Kasumi-1 (cell line): Measurements from ENCODE around the gene SRSF8.
"Not testable (repeated sequence)": the region's sequence is repeated elsewhere in the genome, so short reads cannot be mapped to it uniquely, and the experiment has no call there.

Experiments
- DNase-seq, 2 experiments: peaks; one replicate each; lab custom pipeline; 2025; lab: John Stamatoyannopoulos, UW

SRSF8 gene

DNA sequence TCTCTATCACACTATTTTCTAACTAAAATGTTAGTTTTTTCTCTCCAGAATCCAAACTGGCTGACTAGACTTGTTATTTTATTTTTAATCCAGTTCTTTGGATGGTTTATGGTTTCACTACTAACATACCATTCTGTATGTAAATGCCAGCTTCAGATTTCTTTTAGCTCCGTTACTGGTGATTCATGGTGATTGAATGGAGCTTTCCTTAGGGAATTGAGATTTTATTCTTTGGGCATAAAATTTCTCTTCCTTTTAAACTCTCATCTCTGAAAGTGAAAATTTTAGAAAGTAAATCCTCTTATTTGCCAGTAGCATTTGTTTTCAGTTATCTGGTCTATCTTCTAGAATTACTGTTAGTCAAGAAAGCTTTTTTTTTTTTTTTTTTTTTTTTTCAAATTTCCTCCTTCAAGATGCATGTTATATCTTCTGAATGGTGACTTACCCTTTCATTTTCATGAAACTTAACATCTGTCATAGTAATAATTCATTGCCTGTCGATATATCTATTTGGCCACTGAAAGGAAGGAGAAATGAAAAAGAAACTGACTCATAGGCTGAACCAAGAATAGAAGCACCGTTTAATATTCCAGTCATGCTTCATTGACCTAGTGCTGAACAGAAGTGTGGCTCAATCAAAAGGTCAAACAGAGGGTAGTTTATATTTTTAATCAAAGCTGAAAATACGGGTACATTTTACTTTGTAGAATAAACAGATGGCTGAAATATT, 29.3 kb downstream of the SRSF8 start:
- peak; percentile 22 to 39 for DNase-seq

DNA sequence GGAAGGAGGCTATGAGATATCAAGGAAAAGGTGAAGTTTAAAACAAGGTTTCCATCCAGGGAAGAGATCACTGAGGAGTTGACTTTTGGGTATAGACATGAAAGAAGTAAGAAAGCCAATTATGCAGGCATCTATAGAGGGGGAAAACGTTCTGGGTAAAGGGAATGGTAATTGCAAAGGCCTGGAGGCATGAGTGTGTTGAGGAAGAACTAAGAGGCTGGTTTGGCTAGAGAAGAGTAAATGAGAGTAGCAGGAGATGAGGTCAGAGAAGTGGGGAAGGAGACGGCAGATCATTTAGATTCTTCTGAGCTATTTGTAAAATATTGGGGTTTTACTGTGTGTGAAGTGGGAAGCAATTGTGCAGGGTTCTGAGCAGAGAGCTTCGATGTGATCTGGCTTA, 30.5 kb downstream of the SRSF8 start:
- DNase-seq = no peak

DNA sequence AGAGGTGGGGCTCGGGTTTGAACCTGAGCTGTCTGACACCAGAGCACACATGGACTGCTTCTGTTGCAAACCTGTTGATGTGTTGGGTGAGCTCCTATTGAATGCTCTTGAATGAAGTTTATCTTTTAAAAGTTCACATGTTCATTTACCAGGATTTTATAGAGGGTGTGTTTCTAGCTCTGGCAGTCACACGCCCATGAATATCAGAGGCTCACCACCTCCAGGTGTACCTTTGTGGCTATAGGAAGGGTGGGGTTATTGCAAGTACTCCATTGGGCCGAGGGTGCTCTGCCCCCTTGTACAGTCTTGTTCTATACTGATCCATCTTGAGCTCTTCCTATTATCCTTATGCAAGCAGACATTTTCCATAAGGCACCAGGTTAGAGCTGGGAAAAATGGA, 32.1 kb downstream of the SRSF8 start:
- DNase-seq = no peak

DNA sequence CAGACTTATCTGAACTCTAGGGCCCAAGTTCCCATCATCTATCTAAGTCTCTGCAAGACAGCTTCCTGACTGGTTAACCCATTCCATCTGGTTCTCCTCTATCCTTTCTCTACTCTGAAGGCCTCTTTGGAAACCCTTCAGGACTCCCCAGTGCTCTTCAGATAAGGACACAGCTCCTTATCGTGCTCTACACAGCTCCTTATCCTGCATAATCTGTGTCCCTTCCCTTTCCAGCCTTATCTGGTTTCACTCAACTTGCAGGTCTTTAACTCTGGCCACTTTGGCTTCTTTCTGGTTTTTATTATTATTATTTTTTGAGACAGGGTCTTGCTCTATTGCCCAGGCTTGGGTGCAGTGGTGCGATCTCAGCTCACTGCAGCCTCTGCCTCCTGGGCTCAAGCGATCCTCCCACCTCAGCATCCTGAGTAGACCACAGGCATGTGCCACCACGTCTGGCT, 33.5 kb downstream of the SRSF8 start:
- DNase-seq = no peak

DNA sequence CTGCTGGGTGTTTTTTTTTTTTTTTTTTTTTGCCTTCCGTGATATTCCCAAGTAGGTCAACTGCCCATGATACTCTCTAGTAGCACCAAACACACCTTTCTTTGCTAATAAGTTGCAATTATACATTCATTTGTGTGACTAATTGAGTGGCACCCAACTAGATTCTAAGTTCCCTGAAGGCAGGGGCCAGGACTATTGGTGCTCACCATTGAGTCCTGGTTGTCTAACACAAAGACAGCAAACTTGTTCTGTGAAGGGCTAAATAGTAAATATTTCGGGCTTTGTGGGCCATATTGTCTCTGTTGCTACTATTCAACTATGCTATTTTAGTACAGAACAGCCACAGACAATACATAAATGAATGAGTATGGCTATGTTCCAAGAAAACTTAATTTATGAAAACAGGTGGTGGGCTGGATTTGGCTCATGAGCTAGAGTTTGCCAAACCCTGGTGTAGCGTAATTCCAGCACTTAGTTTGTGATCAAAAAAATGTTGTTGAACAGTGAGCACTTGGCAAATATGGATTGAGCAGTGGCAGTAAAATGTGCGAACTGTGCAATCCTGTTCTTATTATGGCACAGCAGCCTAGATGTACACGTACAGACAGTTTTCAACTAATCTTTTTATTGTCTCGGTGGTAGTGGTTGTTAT, 34.3 kb downstream of the SRSF8 start:
- DNase-seq = no peak

DNA sequence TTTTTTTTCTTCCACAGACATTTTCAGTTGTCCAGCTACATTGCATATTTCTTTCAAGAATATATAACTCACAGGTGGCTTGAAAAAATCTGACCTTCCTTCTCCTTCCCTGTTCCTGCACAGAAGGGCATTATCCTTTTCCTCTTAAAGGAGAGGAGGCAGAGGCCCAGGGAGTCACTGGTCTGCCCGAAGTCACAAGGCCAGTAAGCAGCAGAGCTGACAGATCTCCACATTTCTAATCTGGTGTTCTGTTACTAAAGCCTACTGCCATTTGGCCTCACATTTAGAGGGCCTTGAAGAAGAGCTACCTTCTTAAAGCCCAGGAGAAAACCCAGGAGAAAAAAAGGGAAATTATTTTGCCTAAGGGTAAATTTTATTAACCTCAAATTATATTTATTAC, 35.2 kb downstream of the SRSF8 start:
- DNase-seq = no peak

DNA sequence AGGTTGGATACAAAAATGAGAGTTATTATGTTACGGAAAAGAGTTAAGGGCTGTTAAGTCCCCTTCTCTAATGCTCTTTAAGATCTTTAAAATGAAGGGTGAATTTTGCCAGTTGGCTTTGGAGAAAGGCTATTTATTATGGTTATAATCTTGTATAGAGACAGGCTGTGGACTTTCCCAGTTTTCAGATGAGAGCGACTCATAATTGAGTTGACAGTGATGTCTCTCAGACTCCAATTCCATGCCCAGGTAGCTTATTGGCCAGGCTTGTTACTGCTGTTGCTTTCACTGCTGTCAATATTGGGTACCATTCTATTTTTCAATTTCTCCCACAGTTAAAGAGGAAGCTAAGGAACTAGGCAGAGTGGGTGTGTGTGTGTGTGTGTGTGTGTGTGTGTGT, 36.0 kb downstream of the SRSF8 start:
- peak; percentile 28 to 50 for DNase-seq

DNA sequence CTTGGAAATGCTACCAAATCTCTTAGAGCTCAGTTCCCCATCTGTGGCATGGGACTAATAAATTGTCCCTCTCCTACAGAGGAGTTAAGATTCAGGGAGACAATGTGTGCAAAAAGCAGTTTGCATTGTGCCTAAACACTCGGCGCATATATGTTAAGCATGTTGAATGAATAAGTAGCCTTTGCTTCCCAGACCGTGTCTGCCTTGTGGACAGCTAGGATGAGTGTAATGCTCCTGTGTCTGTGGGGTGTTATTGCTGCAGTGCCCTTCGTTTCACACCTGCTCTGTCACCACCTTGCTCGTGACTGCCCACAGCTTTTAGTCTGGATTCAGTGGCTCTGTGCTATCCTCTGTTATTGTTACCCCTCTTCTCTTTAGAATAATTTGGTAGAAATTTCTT, 37.0 kb downstream of the SRSF8 start:
- no peak for DNase-seq

DNA sequence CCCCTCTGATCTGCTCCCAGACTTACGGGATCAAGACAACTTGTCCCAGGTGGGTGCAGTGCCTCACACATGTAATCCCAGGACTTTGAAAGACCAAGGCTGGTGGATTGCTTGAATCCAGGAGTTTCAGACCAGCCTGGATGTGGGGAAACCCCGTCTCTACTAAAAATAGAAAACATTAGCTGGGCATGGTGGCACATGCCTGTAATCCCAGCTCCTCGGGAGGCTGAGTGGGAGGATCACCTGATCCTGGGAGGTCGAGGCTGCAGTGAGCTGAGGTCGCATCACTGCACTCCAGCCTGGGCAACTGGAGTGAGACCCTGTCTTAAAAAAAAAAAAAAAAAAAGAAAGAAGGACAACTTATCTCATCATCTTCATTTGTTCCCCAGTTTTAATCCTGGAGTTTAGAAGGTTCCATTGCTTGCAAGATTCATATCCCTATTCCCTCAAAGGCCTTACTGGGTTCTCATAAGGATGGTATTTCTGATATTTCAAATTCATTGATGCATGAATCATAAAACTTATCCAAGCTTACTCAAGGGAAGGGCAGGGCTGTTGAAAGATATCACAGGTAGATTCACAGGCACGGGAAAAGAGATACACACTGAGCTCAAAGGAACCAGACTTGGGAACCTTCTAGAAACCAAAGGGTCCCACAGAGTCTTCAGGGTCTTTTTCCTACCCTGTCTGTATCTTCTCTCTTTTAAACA, 37.6 kb downstream of the SRSF8 start:
- no peak for DNase-seq

DNA sequence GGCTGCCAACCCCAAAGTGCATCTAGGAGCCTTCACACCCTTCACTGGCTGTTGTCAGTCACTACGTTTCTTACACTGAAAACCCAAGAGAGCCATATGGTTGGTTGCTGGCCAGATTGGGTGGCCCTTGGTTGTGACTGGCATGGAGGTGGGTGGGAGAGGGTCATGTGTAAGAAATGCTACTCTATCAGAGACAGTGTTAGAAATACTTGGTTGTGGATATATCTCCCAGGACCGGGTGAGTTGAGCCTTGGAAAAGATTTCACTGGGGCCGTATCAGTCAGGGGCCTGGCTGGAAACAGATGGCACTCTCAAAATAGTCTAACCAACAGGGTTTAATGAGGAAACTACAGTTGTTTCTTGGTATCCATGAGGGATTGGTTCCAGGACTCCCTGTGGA, 38.1 kb downstream of the SRSF8 start:
- DNase-seq = no peak

DNA sequence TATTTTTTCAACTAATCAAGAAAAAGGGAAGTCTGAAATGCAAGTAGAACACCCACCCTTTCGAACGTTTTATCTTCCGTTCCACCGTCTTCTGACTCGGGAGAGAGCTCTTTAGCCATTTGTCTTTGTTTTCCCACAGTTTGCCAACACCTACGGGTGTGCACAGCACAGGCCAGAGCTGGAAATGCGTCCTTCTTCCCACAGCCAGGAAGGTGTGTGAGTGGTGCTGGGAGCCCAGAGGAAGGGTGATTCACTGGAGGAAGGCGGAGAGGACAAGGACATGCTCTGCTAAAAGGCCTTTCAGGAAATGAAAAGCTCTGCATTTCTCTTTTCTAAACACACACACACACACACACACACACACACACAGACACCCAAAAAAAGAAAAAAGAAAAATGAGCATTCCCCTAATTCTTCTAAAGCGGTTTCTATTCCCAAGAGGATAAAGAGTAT, 41.5 kb downstream of the SRSF8 start:
- DNase-seq = peak; percentile 45 to 47

DNA sequence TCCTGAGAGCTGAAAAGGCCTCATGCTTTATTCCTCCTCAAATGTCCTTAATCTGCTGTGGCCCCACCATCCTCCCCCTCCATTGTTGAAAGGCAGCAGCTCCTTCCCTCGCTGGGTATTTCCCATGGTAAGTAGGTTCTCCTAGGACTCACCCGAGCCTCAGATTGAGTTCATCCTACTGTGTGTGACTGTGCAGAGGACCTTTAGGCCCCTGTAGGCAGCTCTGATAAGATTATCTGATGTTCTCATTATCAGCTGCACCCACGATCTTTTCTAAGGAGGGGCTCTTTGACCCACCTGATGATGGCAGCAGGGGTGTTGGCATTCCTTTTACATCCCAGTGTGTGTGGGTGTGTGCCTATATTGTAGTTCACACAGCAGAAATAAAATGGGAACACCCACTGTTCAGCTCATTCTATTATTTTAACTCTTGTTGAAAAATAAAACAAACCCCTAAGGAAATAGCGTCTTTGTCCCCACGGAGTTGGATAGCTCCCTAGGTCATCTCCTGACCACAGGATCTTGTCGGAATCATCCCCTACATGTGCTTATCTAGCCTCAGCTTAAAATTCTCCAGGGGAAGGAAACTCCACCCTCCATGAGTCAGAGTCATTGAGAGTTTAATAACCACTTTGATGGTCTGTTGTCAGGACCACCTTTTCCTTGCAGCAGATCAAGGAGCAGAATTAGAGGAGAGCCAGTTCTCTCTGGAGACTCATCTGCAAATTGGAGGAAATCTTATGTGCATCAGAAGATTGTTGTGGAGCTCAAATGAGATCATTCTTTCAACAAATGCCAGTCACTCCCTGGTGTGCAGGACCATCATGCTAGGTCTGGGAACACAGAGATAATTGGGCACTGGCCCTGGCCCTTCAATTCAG, 42.2 kb downstream of the SRSF8 start:
- DNase-seq = peak; percentile 27 to 39

DNA sequence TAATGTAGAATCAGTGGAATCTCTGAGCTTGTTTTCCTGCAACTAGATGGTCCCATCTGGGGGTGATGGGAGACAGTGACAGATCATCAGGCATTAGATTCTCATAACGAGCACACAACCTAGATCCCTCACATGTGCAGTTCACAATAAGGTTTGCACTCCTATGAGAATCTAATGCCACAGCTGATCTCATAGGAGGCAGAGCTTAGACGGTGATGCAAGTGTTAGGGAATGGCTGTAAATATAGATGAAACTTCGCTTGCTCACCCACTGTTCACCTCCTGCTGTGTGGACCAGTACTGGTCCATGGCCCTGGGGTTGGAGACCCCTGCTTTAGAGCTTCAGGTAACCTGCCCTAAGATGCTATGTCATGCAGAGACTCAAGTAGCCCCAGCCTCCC, 44.8 kb downstream of the SRSF8 start:
- DNase-seq = not testable (repeated sequence)

DNA sequence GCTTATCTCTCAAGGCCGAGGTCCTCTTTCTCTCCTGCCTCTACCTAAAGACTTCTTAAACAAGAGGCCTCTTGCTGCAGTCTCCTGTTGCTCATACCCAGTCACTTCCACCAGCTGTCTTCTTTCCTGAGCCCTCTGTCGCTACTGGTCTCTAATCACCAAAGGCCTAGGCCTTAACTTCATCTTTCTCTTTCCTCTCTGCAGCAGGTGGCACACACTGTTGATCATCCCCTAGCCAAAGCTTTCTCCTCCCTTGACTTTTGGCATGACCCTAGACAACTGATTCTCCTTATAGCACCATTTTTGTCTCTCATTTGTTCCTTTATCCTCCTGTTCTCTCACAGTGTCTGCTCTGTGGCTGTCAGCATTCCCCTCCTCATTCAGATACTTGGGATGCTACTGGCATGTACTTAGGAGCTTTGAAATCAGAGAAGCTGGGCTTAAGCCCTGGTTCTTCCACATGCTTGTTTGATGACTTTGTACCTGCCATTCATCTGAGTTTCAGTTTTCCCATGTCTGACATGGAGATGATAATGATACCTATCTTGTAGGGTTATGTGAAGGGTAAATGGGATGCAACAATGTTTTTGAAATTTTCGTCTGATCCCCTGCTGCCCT, 45.3 kb downstream of the SRSF8 start:
- DNase-seq = no peak

DNA sequence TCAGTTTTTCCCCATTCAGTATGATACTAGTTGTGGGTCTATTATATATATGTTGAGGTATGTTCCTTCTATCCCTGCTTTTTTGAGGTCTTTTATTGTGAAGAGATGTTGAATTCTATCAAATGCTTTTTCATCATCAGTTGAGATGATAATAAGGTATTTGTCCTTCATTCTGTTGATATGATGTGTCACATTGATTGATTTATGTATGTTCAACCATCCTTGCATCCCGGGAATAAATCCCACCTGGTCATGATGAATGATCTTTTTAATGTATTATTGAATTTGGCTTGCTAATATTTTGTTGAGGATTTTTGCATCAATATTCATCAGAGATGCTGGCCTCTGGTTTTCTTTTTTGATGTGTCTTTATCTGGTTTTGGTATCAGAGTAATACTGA, 48.9 kb downstream of the SRSF8 start:
- no peak for DNase-seq

DNA sequence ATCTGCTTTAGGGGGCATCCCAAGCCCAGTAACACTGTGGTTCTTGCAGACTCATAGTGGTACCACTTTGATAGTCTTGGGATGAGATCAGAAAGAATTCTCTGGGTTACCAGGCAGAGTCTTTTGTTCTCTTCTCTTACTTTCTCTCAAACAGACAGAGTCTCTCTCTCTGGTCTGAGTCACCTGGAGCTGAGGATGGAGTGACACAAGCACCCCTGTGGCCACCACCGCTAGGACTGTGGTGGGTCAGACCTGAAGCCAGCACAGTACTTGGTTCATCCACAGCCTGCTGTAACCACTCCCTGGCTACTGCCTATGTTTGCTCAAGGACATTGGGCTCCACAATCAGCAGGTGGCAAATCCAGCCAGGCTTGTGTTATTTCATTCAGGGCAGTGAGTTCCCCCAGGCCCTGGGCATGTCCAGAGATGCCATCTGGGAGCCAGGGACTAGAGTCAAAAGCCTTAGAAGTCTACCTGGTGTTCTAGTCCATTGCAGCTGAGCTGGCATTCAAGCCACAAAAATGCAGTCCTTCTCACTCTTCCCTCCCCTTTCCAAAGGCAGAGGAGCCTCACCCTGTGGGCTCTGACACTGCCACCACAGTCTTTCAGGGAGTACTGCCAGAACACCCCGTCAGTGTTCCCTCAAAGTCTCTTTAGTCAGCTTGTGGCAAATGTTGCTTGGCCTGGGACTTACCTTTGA, 52.8 kb downstream of the SRSF8 start:
- DNase-seq = no peak
